Dermis lymphatic vessel endothelial cell (primary cell): ENCODE results near the gene IDH3G. TPM values are rescaled to one million over a fixed set of nuclear protein-coding genes. Genes with fewer than 3 reads are reported as not detected.

Source experiments
- total RNA-seq: library from RNA; depleted of rRNA; stranded (reverse); fragments of >200 nt; gene quantifications from 2 replicates; pipeline ENCODE4 v1.2.1, GENCODE V29; 2014

The IDH3G gene
- total RNA-seq = 34.8 and 39.1 TPM in 2 replicates

GRCh38 chrX:153794018-153794896, at the start of gene IDH3G, which contains the start of gene SSR4:
Gene IDH3G, minus strand, starts transcription at chrX:153794375. Its CDS starts 49 bp downstream, at chrX:153794326.
Gene SSR4, plus strand, starts transcription at chrX:153794668. Its CDS starts 20 bp downstream, at chrX:153794688.

DNA sequence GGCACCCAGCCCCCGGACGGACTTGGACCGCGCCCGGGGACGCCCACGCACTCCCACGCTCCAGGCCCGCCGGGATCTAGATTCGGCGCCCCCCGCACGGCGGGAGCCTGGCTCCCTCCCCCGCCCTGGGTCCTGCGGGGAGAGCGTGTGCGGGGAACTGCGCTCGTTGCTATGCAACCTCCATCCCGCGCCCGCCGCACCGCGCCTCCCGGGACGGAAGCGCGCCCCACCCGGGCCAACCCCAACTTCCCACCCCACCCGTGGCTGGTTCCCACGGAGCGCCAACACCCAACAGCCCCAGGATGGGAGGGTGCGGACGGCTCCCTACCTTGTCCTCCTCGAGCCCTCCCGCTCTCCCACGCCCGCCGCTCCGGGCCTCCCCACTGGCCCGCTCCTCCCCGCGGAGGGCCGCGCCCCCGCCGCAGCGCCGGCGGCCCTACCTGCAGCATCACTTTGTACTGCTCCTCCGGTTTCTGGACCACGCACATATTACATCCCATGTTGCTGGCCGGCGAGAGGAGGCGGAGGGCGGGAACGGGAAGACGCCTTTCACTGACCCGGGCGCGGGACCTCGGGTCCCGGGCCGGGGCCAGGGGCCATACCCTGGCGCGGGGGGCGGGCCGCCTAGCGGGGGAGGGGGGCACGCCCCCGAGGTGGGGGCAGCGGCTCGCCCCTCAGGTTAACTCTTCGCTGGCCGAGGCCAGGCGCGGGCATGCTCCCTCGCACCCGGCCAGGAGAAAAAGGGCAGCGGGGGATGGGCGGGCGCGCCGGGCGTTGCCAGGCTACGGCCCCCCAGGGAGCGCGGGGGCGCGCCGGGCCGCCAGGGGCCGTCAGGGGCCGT, 35.8 kb upstream of the IDH3G start, which contains the start of gene PDZD4:
PDZD4 (minus strand) TSS at position 746 of the 841 bp plus-strand sequence; CDS start at position 500, 246 bp downstream.

GRCh38 chrX:153780678-153781427, 13.3 kb downstream of the IDH3G start, which contains the start of gene SRPK3:
Gene SRPK3, plus strand, starts transcription at chrX:153781041. Its CDS starts 46 bp downstream, at chrX:153781087.

DNA sequence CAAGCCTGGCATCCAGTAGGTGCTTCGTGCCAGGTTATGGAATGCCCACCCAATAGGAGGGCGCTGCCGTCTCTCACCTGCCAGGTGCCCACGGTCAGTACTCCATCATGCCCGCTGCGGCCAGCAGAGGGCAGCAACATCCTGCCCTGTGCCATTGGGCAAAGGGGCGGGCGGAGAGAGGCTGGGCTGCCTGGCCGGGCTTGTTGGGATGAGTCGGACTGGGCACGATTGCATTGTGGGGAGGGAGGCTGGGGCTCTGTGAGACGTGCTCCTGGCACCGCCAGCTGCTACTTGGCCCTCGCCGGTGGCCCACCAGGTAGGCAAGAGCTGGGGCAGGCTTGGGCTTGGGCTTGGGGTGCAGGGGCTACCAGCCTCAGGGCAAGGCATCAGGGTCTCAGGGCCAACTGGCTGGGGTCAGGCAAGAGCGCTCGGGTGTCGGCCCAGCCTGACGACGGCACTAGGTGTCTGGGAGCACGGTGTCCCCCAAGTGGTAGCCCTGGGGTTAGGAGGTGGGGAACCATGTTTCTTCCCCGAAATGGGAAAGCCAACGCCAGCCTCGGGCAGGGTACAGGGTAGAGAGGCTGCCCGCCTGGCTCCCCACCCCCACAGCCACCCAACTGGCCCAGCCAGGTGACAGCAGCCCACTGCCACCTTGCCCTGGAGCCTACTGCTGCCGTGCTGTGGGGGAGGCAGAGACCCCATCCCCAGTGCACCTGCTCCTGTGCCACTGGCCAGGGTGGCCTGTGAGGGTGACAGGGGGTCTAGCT, 30.0 kb downstream of the IDH3G start, which contains the start of gene PLXNB3:
PLXNB3 (plus strand) TSS at position 261 of the 767 bp plus-strand sequence. CDS start 1,287 bp downstream, outside the sequence.

Other genes starting within 250 kb of the IDH3G start
- gene CCNQ, start 195.2 kb downstream of the IDH3G start, total RNA-seq = 32.1 and 36.3 TPM in 2 replicates
- gene DUSP9, start 147.2 kb downstream of the IDH3G start, total RNA-seq = 0.09 TPM in 1 of 2 replicates, not detected in the other
- gene PNCK, start 120.6 kb downstream of the IDH3G start, total RNA-seq = not detected in 2 replicates
- gene SLC6A8, start 106.4 kb downstream of the IDH3G start, total RNA-seq = 3.1 and 7.4 TPM in 2 replicates
- 362 and 467 TPM in 2 replicates for gene BCAP31, start 70.0 kb downstream of the IDH3G start, total RNA-seq
- gene ABCD1, start 69.5 kb downstream of the IDH3G start, total RNA-seq = 6.0 and 7.7 TPM in 2 replicates
- gene PLXNB3, start 30.1 kb downstream of the IDH3G start, total RNA-seq = 2.4 and 3.1 TPM in 2 replicates
- 0.43 and 1.3 TPM in 2 replicates for gene SRPK3, start 13.3 kb downstream of the IDH3G start, total RNA-seq
- 133 and 187 TPM in 2 replicates for gene SSR4, start 293 bp upstream of the IDH3G start, total RNA-seq
- 0.33 and 0.43 TPM in 2 replicates for gene PDZD4, start 36.2 kb upstream of the IDH3G start, total RNA-seq
- 0.26 and 1.1 TPM in 2 replicates for gene L1CAM, start 91.8 kb upstream of the IDH3G start, total RNA-seq
- 2.1 and 3.5 TPM in 2 replicates for gene AVPR2, start 110.3 kb upstream of the IDH3G start, total RNA-seq
- gene ARHGAP4, start 131.9 kb upstream of the IDH3G start, total RNA-seq = 3.7 and 4.8 TPM in 2 replicates
- 37.6 and 48.4 TPM in 2 replicates for gene NAA10, start 140.7 kb upstream of the IDH3G start, total RNA-seq
- gene RENBP, start 150.3 kb upstream of the IDH3G start, total RNA-seq = 29.9 and 44.2 TPM in 2 replicates
- 10.7 and 11.0 TPM in 2 replicates for gene HCFC1, start 177.4 kb upstream of the IDH3G start, total RNA-seq
- 6.4 TPM in 2 replicates for gene TMEM187, start 178.4 kb upstream of the IDH3G start, total RNA-seq
- gene IRAK1, start 225.5 kb upstream of the IDH3G start, total RNA-seq = 40.0 and 54.2 TPM in 2 replicates